ENCODE data around the gene NR2C1.

Gene NR2C1

GRCh38 chr12:95051241-95051640 lies 22.2 kb downstream of the NR2C1 start:
- Histone ChIP-seq H3K4me2 (ENCODE audit: low read length) (no peak overlapping the region), H3K9ac (ENCODE audit: low read depth, low read length) (no peak overlapping the region), H3K36me3 (ENCODE audit: insufficient read depth, low read length) (peaks cover 23% of the 10 kb centered on the region), H3K27me3 (ENCODE audit: control insufficient read depth, insufficient read depth, low read length) (no peaks in the 10 kb centered on the region), H3K9me3 (replicated peaks; ENCODE audit: low read length) (no peaks in the 10 kb centered on the region), H3K4me1 (ENCODE audit: control insufficient read depth, insufficient read depth, low read length) (no peaks in the 10 kb centered on the region), H3K4me3 (ENCODE audit: low read length) (no peak overlapping the region)

GRCh38 chr12:95037906-95038305 lies 35.5 kb downstream of the NR2C1 start:
- peaks cover 21% of the 10 kb centered on the region for H3K36me3 ChIP-seq (ENCODE audit: insufficient read depth, low read length)
- H3K27me3 ChIP-seq (ENCODE audit: control insufficient read depth, insufficient read depth, low read length) = no peaks in the 10 kb centered on the region
- no peaks in the 10 kb centered on the region for H3K4me1 ChIP-seq (ENCODE audit: control insufficient read depth, insufficient read depth, low read length)
- no peak overlapping the region for H3K4me2 ChIP-seq (ENCODE audit: low read length)
- H3K9me3 ChIP-seq (replicated peaks; ENCODE audit: low read length) = no peaks in the 10 kb centered on the region
- no peak overlapping the region for H3K9ac ChIP-seq (ENCODE audit: low read depth, low read length)
- H3K4me3 ChIP-seq (ENCODE audit: low read length) = no peak overlapping the region

- H3K9ac ChIP-seq (ENCODE audit: low read depth, low read length) = no peak overlapping the region
- H3K4me1 ChIP-seq (ENCODE audit: control insufficient read depth, insufficient read depth, low read length) = no peaks in the 10 kb centered on the region
- H3K9me3 ChIP-seq (replicated peaks; ENCODE audit: low read length) = no peaks in the 10 kb centered on the region
- peaks cover 19% of the 10 kb centered on the region for H3K36me3 ChIP-seq (ENCODE audit: insufficient read depth, low read length)
- H3K4me2 ChIP-seq (ENCODE audit: low read length) = no peak overlapping the region
- no peak overlapping the region for H3K4me3 ChIP-seq (ENCODE audit: low read length)
- H3K27me3 ChIP-seq (ENCODE audit: control insufficient read depth, insufficient read depth, low read length) = no peaks in the 10 kb centered on the region
Observed at GRCh38 chr12:95034750-95035149, 38.7 kb downstream of the NR2C1 start.

- Histone ChIP-seq H3K4me3 (ENCODE audit: low read length) (no peak overlapping the region), H3K4me2 (ENCODE audit: low read length) (no peak overlapping the region)
Observed at GRCh38 chr12:95022477-95022876, 50.9 kb downstream of the NR2C1 start.

GRCh38 chr12:95017482-95017881 lies 55.9 kb downstream of the NR2C1 start:
- Histone ChIP-seq H3K4me3 (ENCODE audit: low read length) (no peak overlapping the region), H3K9ac (ENCODE audit: low read depth, low read length) (no peak overlapping the region), H3K36me3 (ENCODE audit: insufficient read depth, low read length) (no peaks in the 10 kb centered on the region), H3K9me3 (replicated peaks; ENCODE audit: low read length) (no peaks in the 10 kb centered on the region), H3K4me2 (ENCODE audit: low read length) (no peak overlapping the region), H3K27me3 (ENCODE audit: control insufficient read depth, insufficient read depth, low read length) (no peaks in the 10 kb centered on the region), H3K4me1 (ENCODE audit: control insufficient read depth, insufficient read depth, low read length) (no peaks in the 10 kb centered on the region)

More at GRCh38 chr12:95022477-95022876, 50.9 kb downstream of the NR2C1 start:
- Histone ChIP-seq H3K4me1 (ENCODE audit: control insufficient read depth, insufficient read depth, low read length) (no peaks in the 10 kb centered on the region), H3K27me3 (ENCODE audit: control insufficient read depth, insufficient read depth, low read length) (no peaks in the 10 kb centered on the region), H3K36me3 (ENCODE audit: insufficient read depth, low read length) (peaks cover 9% of the 10 kb centered on the region), H3K9ac (ENCODE audit: low read depth, low read length) (no peak overlapping the region), H3K9me3 (replicated peaks; ENCODE audit: low read length) (no peaks in the 10 kb centered on the region)

- Histone ChIP-seq H3K9ac (ENCODE audit: low read depth, low read length) (no peak overlapping the region), H3K4me3 (ENCODE audit: low read length) (no peak overlapping the region), H3K4me2 (ENCODE audit: low read length) (no peak overlapping the region), H3K27me3 (ENCODE audit: control insufficient read depth, insufficient read depth, low read length) (no peaks in the 10 kb centered on the region), H3K4me1 (ENCODE audit: control insufficient read depth, insufficient read depth, low read length) (no peaks in the 10 kb centered on the region), H3K9me3 (replicated peaks; ENCODE audit: low read length) (no peaks in the 10 kb centered on the region), H3K36me3 (ENCODE audit: insufficient read depth, low read length) (no peaks in the 10 kb centered on the region)
Observed at GRCh38 chr12:95016120-95016519, 57.3 kb downstream of the NR2C1 start.

- H3K9me3 ChIP-seq (replicated peaks; ENCODE audit: low read length) = no peaks in the 10 kb centered on the region
- H3K4me2 ChIP-seq (ENCODE audit: low read length) = no peak overlapping the region
- H3K4me3 ChIP-seq (ENCODE audit: low read length) = no peak overlapping the region
- H3K36me3 ChIP-seq (ENCODE audit: insufficient read depth, low read length) = no peaks in the 10 kb centered on the region
- H3K27me3 ChIP-seq (ENCODE audit: control insufficient read depth, insufficient read depth, low read length) = no peaks in the 10 kb centered on the region
- no peak overlapping the region for H3K9ac ChIP-seq (ENCODE audit: low read depth, low read length)
- H3K4me1 ChIP-seq (ENCODE audit: control insufficient read depth, insufficient read depth, low read length) = no peaks in the 10 kb centered on the region
Observed at GRCh38 chr12:95014554-95014953, 58.9 kb downstream of the NR2C1 start.

GRCh38 chr12:95006206-95006605 lies 67.2 kb downstream of the NR2C1 start:
- no peak overlapping the region for H3K4me3 ChIP-seq (ENCODE audit: low read length)
- H3K4me2 ChIP-seq (ENCODE audit: low read length) = no peak overlapping the region
- no peak overlapping the region for H3K9ac ChIP-seq (ENCODE audit: low read depth, low read length)
- no peaks in the 10 kb centered on the region for H3K9me3 ChIP-seq (replicated peaks; ENCODE audit: low read length)
- peaks cover under 1% of the 10 kb centered on the region for H3K36me3 ChIP-seq (ENCODE audit: insufficient read depth, low read length)
- no peaks in the 10 kb centered on the region for H3K27me3 ChIP-seq (ENCODE audit: control insufficient read depth, insufficient read depth, low read length)
- H3K4me1 ChIP-seq (ENCODE audit: control insufficient read depth, insufficient read depth, low read length) = peaks cover 4% of the 10 kb centered on the region

- no peaks in the 10 kb centered on the region for H3K9me3 ChIP-seq (replicated peaks; ENCODE audit: low read length)
- no peak overlapping the region for H3K9ac ChIP-seq (ENCODE audit: low read depth, low read length)
- peaks cover 3% of the 10 kb centered on the region for H3K36me3 ChIP-seq (ENCODE audit: insufficient read depth, low read length)
Observed at GRCh38 chr12:95004610-95005009, 68.8 kb downstream of the NR2C1 start.

GRCh38 chr12:95003921-95004272 lies 69.5 kb downstream of the NR2C1 start:
- H3K9me3 ChIP-seq (replicated peaks; ENCODE audit: low read length) = no peaks in the 10 kb centered on the region
- H3K27me3 ChIP-seq (ENCODE audit: control insufficient read depth, insufficient read depth, low read length) = no peaks in the 10 kb centered on the region
- H3K9ac ChIP-seq (ENCODE audit: low read depth, low read length) = peak overlapping the region; percentile 52
- H3K4me1 ChIP-seq (ENCODE audit: control insufficient read depth, insufficient read depth, low read length) = peaks cover 4% of the 10 kb centered on the region
- peak overlapping the region; percentile 83 for H3K4me2 ChIP-seq (ENCODE audit: low read length)
- peaks cover 3% of the 10 kb centered on the region for H3K36me3 ChIP-seq (ENCODE audit: insufficient read depth, low read length)
- peak overlapping the region; percentile 85 for H3K4me3 ChIP-seq (ENCODE audit: low read length)

More at GRCh38 chr12:95004610-95005009, 68.8 kb downstream of the NR2C1 start:
- Histone ChIP-seq H3K4me1 (ENCODE audit: control insufficient read depth, insufficient read depth, low read length) (peaks cover 4% of the 10 kb centered on the region), H3K4me3 (ENCODE audit: low read length) (no peak overlapping the region), H3K27me3 (ENCODE audit: control insufficient read depth, insufficient read depth, low read length) (no peaks in the 10 kb centered on the region), H3K4me2 (ENCODE audit: low read length) (no peak overlapping the region)

- peak within 1 kb of the TSS; percentile 85 for H3K4me3 ChIP-seq (ENCODE audit: low read length)
- no peaks in the 10 kb centered on the region for H3K9me3 ChIP-seq (replicated peaks; ENCODE audit: low read length)
- peak within 1 kb of the TSS; percentile 83 for H3K4me2 ChIP-seq (ENCODE audit: low read length)
- H3K4me1 ChIP-seq (ENCODE audit: control insufficient read depth, insufficient read depth, low read length) = peaks cover 4% of the 10 kb centered on the region
- H3K36me3 ChIP-seq (ENCODE audit: insufficient read depth, low read length) = peaks cover 3% of the 10 kb centered on the region
- H3K27me3 ChIP-seq (ENCODE audit: control insufficient read depth, insufficient read depth, low read length) = no peaks in the 10 kb centered on the region
- peak within 1 kb of the TSS; percentile 88 for H3K9ac ChIP-seq (ENCODE audit: low read depth, low read length)
Observed at GRCh38 chr12:95003213-95003920, 70.1 kb downstream of the NR2C1 start, which contains the start of gene NDUFA12. TSS of gene NDUFA12 (minus strand) at chr12:95003697. CDS start at chr12:95003680, 17 bp downstream.

- H3K4me3 ChIP-seq (ENCODE audit: low read length) = peak overlapping the region; percentile 85
- peak overlapping the region; percentile 83 for H3K4me2 ChIP-seq (ENCODE audit: low read length)
- peak overlapping the region; percentile 88 for H3K9ac ChIP-seq (ENCODE audit: low read depth, low read length)
- H3K4me1 ChIP-seq (ENCODE audit: control insufficient read depth, insufficient read depth, low read length) = peaks cover 4% of the 10 kb centered on the region
- H3K27me3 ChIP-seq (ENCODE audit: control insufficient read depth, insufficient read depth, low read length) = no peaks in the 10 kb centered on the region
- H3K9me3 ChIP-seq (replicated peaks; ENCODE audit: low read length) = no peaks in the 10 kb centered on the region
- H3K36me3 ChIP-seq (ENCODE audit: insufficient read depth, low read length) = peaks cover 3% of the 10 kb centered on the region
Observed at GRCh38 chr12:95002754-95003153, 70.7 kb downstream of the NR2C1 start.

Measured in skeletal muscle satellite cell (primary cell).